Measurements from ENCODE around the gene GXYLT1.
"Not testable (repeated sequence)": the region's sequence is repeated elsewhere in the genome, so short reads cannot be mapped to it uniquely, and the experiment has no call there.

GXYLT1 gene

GRCh38 chr12:42145197-42145549, 499 bp upstream of the GXYLT1 start:
- peak; percentile 27 for DNase-seq (ENCODE audit: low spot score)

- no peak for DNase-seq (ENCODE audit: low spot score)
Measured at GRCh38 chr12:42144158-42144407, 591 bp downstream of the GXYLT1 start.

GRCh38 chr12:42143452-42144157, 1.1 kb downstream of the GXYLT1 start:
- peak; percentile 34 for DNase-seq (ENCODE audit: low spot score)

GRCh38 chr12:42141981-42142606, 2.6 kb downstream of the GXYLT1 start:
- DNase-seq (ENCODE audit: low spot score) = no peak

- DNase-seq (ENCODE audit: low spot score) = no peak
Measured at GRCh38 chr12:42140901-42141300, 3.8 kb downstream of the GXYLT1 start.

- no peak for DNase-seq (ENCODE audit: low spot score)
Measured at GRCh38 chr12:42135259-42135814, 9.3 kb downstream of the GXYLT1 start.

GRCh38 chr12:42130672-42131402, 13.8 kb downstream of the GXYLT1 start:
- no peak for DNase-seq (ENCODE audit: low spot score)

GRCh38 chr12:42129595-42130204, 15.0 kb downstream of the GXYLT1 start:
- peak; percentile 57 for DNase-seq (ENCODE audit: low spot score)

GRCh38 chr12:42128888-42129287, 15.8 kb downstream of the GXYLT1 start:
- no peak for DNase-seq (ENCODE audit: low spot score)

- DNase-seq (ENCODE audit: low spot score) = no peak
Measured at GRCh38 chr12:42128327-42128726, 16.3 kb downstream of the GXYLT1 start.

- no peak for DNase-seq (ENCODE audit: low spot score)
Measured at GRCh38 chr12:42126963-42127362, 17.7 kb downstream of the GXYLT1 start.

GRCh38 chr12:42125388-42125767, 19.3 kb downstream of the GXYLT1 start:
- no peak for DNase-seq (ENCODE audit: low spot score)

- no peak for DNase-seq (ENCODE audit: low spot score)
Measured at GRCh38 chr12:42124764-42125387, 19.8 kb downstream of the GXYLT1 start.

GRCh38 chr12:42119085-42119633, 25.5 kb downstream of the GXYLT1 start:
- no peak for DNase-seq (ENCODE audit: low spot score)

- DNase-seq (ENCODE audit: low spot score) = no peak
Measured at GRCh38 chr12:42118136-42118879, 26.4 kb downstream of the GXYLT1 start.

GRCh38 chr12:42109031-42109430, 35.6 kb downstream of the GXYLT1 start:
- no peak for DNase-seq (ENCODE audit: low spot score)

GRCh38 chr12:42106791-42107190, 37.9 kb downstream of the GXYLT1 start:
- DNase-seq (ENCODE audit: low spot score) = not testable (repeated sequence)

GRCh38 chr12:42104784-42105183, 39.9 kb downstream of the GXYLT1 start:
- no peak for DNase-seq (ENCODE audit: low spot score)

GRCh38 chr12:42104087-42104486, 40.6 kb downstream of the GXYLT1 start:
- DNase-seq (ENCODE audit: low spot score) = no peak

- no peak for DNase-seq (ENCODE audit: low spot score)
Measured at GRCh38 chr12:42103155-42103554, 41.5 kb downstream of the GXYLT1 start.

GRCh38 chr12:42102720-42103119, 42.0 kb downstream of the GXYLT1 start:
- DNase-seq (ENCODE audit: low spot score) = no peak
